H9 (cell line): Measurements from ENCODE around the gene LAIR2. TPM values are rescaled to one million over a fixed set of nuclear protein-coding genes. Genes with fewer than 3 reads are reported as not detected.
"Not testable (repeated sequence)": the region's sequence is repeated elsewhere in the genome, so short reads cannot be mapped to it uniquely, and the experiment has no call there.

Experiments
- DNase-seq: peaks from one replicate; pipeline ENCODE4 v3.0.0-alpha.2; 2017
- H2AFZ ChIP-seq: one replicate; pipeline ENCODE4 v1.6.1; 2013; ENCODE audit warnings: mild to moderate bottlenecking, low read length, control low read depth, moderate library complexity
- H2AK5ac ChIP-seq: 2 replicates; pipeline ENCODE4 v1.6.1; 2013; ENCODE audit warnings: low read length, control low read depth, mixed read lengths; ENCODE audit not compliant: insufficient read length
- H2BK120ac ChIP-seq: one replicate; pipeline ENCODE4 v1.6.1; 2013; ENCODE audit warnings: low read depth, mild to moderate bottlenecking, low read length, control low read depth, inconsistent platforms; ENCODE audit not compliant: poor library complexity, severe bottlenecking
- H2BK12ac ChIP-seq: 2 replicates; pipeline ENCODE4 v1.6.1; 2013; ENCODE audit warnings: low read length, control low read depth, mixed read lengths, low read depth; ENCODE audit not compliant: insufficient read length
- H2BK15ac ChIP-seq: 2 replicates; pipeline ENCODE4 v1.6.1; 2013; ENCODE audit warnings: low read depth, low read length, control low read depth
- H2BK20ac ChIP-seq: one replicate; pipeline ENCODE4 v1.6.1; 2013; ENCODE audit warnings: low read depth, mild to moderate bottlenecking, low read length, control low read depth, inconsistent platforms; ENCODE audit not compliant: poor library complexity, severe bottlenecking
- H2BK5ac ChIP-seq: 2 replicates; pipeline ENCODE4 v1.6.1; 2013; ENCODE audit warnings: low read length, control low read depth, mixed read lengths; ENCODE audit not compliant: insufficient read length
- H3K14ac ChIP-seq: 2 replicates; pipeline ENCODE4 v1.6.1; 2013; ENCODE audit warnings: low read length, control low read depth; ENCODE audit not compliant: insufficient read depth
- H3K18ac ChIP-seq: 2 replicates; pipeline ENCODE4 v1.6.1; 2013; ENCODE audit warnings: low read depth, mild to moderate bottlenecking, mixed read lengths, low read length, control low read depth; ENCODE audit not compliant: insufficient read length
- H3K23ac ChIP-seq: 2 replicates; pipeline ENCODE4 v1.6.1; 2013; ENCODE audit warnings: low read length, control low read depth, mixed read lengths, low read depth; ENCODE audit not compliant: insufficient read length
- H3K23me2 ChIP-seq: 2 replicates; pipeline ENCODE4 v1.6.1; 2013; ENCODE audit warnings: low read depth, mild to moderate bottlenecking, mixed read lengths, low read length, control low read depth; ENCODE audit not compliant: insufficient read length, poor library complexity, severe bottlenecking
- H3K27ac ChIP-seq: 2 replicates; pipeline ENCODE4 v1.5.1; 2013; ENCODE audit warnings: low read length, control low read depth, mixed read lengths, low read depth; ENCODE audit not compliant: insufficient read length
- H3K27me3 ChIP-seq: 2 replicates; pipeline ENCODE4 v1.6.1; 2013; ENCODE audit warnings: low read length, control low read depth, inconsistent platforms; ENCODE audit not compliant: insufficient read depth
- H3K4ac ChIP-seq: 2 replicates; pipeline ENCODE4 v1.6.1; 2013; ENCODE audit warnings: low read depth, mild to moderate bottlenecking, control low read depth, inconsistent platforms, low read length, moderate library complexity
- H3K4me1 ChIP-seq: 2 replicates; pipeline ENCODE4 v1.6.1; 2013; ENCODE audit warnings: low read length, control low read depth, inconsistent platforms; ENCODE audit not compliant: insufficient read depth
- H3K4me2 ChIP-seq: 2 replicates; pipeline ENCODE4 v1.6.1; 2013; ENCODE audit warnings: low read length, control low read depth, mixed read lengths; ENCODE audit not compliant: insufficient read length, insufficient read depth
- H3K56ac ChIP-seq: 2 replicates; pipeline ENCODE4 v1.6.1; 2013; ENCODE audit warnings: low read depth, mild to moderate bottlenecking, mixed read lengths, low read length, control low read depth; ENCODE audit not compliant: insufficient read length
- H3K79me1 ChIP-seq: 2 replicates; pipeline ENCODE4 v1.6.1; 2013; ENCODE audit warnings: low read depth, mild to moderate bottlenecking, moderate library complexity, low read length, control low read depth, inconsistent platforms; ENCODE audit not compliant: insufficient read depth, poor library complexity, severe bottlenecking
- H3K79me2 ChIP-seq: 2 replicates; pipeline ENCODE4 v1.6.1; 2013; ENCODE audit warnings: low read length, control low read depth, inconsistent platforms; ENCODE audit not compliant: insufficient read depth
- H3K9ac ChIP-seq: 2 replicates; pipeline ENCODE4 v1.6.1; 2013; ENCODE audit warnings: low read length, control low read depth, mixed read lengths; ENCODE audit not compliant: insufficient read length; ENCODE audit errors: extremely low read depth
- H3K9me3 ChIP-seq: one replicate; pipeline ENCODE4 v1.6.1; 2013; ENCODE audit warnings: low read depth, low read length, inconsistent platforms; ENCODE audit not compliant: control insufficient read depth
- H3T11ph ChIP-seq: one replicate; pipeline ENCODE4 v1.6.1; 2013; ENCODE audit warnings: mild to moderate bottlenecking, low read length, control low read depth, inconsistent platforms
- H4K20me1 ChIP-seq: one replicate; pipeline ENCODE4 v1.6.1; 2013; ENCODE audit not compliant: control insufficient read depth, insufficient read length, insufficient read depth
- H4K5ac ChIP-seq: 2 replicates; pipeline ENCODE4 v1.6.1; 2013; ENCODE audit warnings: low read depth, mild to moderate bottlenecking, mixed read lengths, low read length, control low read depth; ENCODE audit not compliant: insufficient read length
- H4K8ac ChIP-seq: replicated peaks from 2 replicates; pipeline ENCODE4 v1.6.1; 2013; ENCODE audit warnings: low read length, control low read depth, mixed read lengths, low read depth; ENCODE audit not compliant: insufficient read length
- H4K91ac ChIP-seq: 2 replicates; pipeline ENCODE4 v1.6.1; 2013; ENCODE audit warnings: low read depth, mild to moderate bottlenecking, moderate library complexity, mixed read lengths, low read length, control low read depth; ENCODE audit not compliant: insufficient read length
- H3K27ac Mint-ChIP-seq, 3 experiments: 2 replicates in 2 of 3; 3 replicates in 1 of 3; pipeline ENCODE4 v1.8.0; 2020 to 2021; ENCODE audit warnings: mixed read lengths in 3 of 3, mild to moderate bottlenecking in 1 of 3, moderate library complexity in 1 of 3
- H3K27me3 Mint-ChIP-seq: 2 replicates; pipeline ENCODE4 v1.8.0; 2021; ENCODE audit warnings: low read depth, mild to moderate bottlenecking, moderate library complexity, mixed read lengths
- H3K36me3 Mint-ChIP-seq, 3 experiments: 2 replicates in 2 of 3; 3 replicates in 1 of 3; pipeline ENCODE4 v1.8.0; 2020 to 2021; ENCODE audit warnings: low read depth in 3 of 3, mixed read lengths in 3 of 3; ENCODE audit not compliant: insufficient read depth in 1 of 3
- H3K4me1 Mint-ChIP-seq, 2 experiments: 2 replicates each; pipeline ENCODE4 v1.8.0; 2020; ENCODE audit warnings: mixed read lengths in 2 of 2
- H3K4me3 Mint-ChIP-seq, 2 experiments: 2 replicates in 1 of 2; 3 replicates in 1 of 2; pipeline ENCODE4 v1.8.0; 2020 to 2021; ENCODE audit warnings: mild to moderate bottlenecking in 2 of 2, mixed read lengths in 2 of 2, moderate library complexity in 1 of 2
- H3K9me3 Mint-ChIP-seq, 2 experiments: 2 replicates in 1 of 2; 3 replicates in 1 of 2; pipeline ENCODE4 v1.8.0; 2020; ENCODE audit warnings: mild to moderate bottlenecking in 2 of 2, mixed read lengths in 2 of 2, moderate library complexity in 1 of 2
- CTCF ChIP-seq: fragments of 200-600 bp; sonication (generic); conservative IDR thresholded peaks from 3 replicates; pipeline ENCODE4 v1.8.0; 2021; ENCODE audit warnings: antibody characterized with exemption, mild to moderate bottlenecking
- WGBS: extraction: QIAGEN DNeasy Blood & Tissue Kit; methylation state at CpG from one replicate; pipeline ENCODE4 v1.1.7; 2013; ENCODE audit warnings: missing lambda C conversion rate, low lambda C conversion rate, mixed read lengths; ENCODE audit not compliant: insufficient read length; ENCODE audit errors: extremely low coverage; 5-methylcytosine and 5-hydroxymethylcytosine counted together
- total RNA-seq: library from RNA; stranded (reverse); gene quantifications from 2 replicates; pipeline ENCODE4 v1.2.1, GENCODE V29; 2021

Gene LAIR2
- total RNA-seq, 1 experiment from 2014 or later: not detected

DNA sequence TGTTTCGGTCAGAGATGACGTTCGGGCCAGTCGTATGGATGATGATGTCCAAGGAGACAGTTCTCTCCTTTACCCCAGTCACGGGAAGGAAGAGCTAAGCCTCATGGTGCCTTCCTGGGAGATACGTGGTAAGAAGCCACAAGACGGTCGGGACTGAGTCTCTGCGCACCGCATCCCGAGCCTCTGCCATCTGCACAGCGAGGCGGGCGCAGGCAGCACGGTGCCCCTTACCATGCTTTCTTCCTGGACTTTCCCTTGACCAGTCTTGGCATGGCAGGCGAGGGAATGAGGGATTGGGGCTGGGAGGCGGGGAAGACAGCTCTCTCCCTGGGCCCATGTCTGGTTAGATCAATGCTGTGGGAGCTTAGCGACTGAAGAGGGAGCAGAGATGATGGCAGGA lies 10.1 kb upstream of the LAIR2 start:
- Histone ChIP-seq H3K4me1 (no peaks in the 10 kb centered on the region), H3K14ac (no peak overlapping the region), H3K9me3 (peaks cover 42% of the 10 kb centered on the region), H3K79me1 (no peaks in the 10 kb centered on the region), H3K4me2 (no peak overlapping the region), H3T11ph (no peak overlapping the region), H3K9ac (no peak overlapping the region), H2AFZ (no peak overlapping the region), H2BK120ac (no peak overlapping the region), H2BK5ac (no peak overlapping the region), H2AK5ac (no peak overlapping the region), H3K27ac (no peak overlapping the region), H4K91ac (no peak overlapping the region), H2BK15ac (no peak overlapping the region), H2BK20ac (no peak overlapping the region), H3K56ac (no peak overlapping the region), H4K8ac (no peak overlapping the region), H3K79me2 (no peaks in the 10 kb centered on the region), H2BK12ac (no peak overlapping the region), H3K18ac (no peak overlapping the region), H4K5ac (no peak overlapping the region), H4K20me1 (no peaks in the 10 kb centered on the region), H3K4ac (no peak overlapping the region), H3K23ac (no peak overlapping the region), H3K27me3 (no peaks in the 10 kb centered on the region), H3K23me2 (no peaks in the 10 kb centered on the region)
- WGBS: no CpG with 5 or more reads among the region's 18 CpGs
- Mint-ChIP-seq H3K27ac (no peak overlapping the region), H3K36me3 (peaks cover 8 to 9% (median 8%) of the 10 kb centered on the region in 3 experiments; a peak in 6 of 7 replicates), H3K4me3 (no peak overlapping the region), H3K4me1 (no peaks in the 10 kb centered on the region), H3K9me3 (peaks cover 75 to 96% of the 10 kb centered on the region in 2 experiments), H3K27me3 (peaks cover 4% of the 10 kb centered on the region; the same call in 1 of the 2 replicates)
- DNase-seq: no peak
- no peak for TF ChIP-seq CTCF

- H4K91ac ChIP-seq, H3K23me2 ChIP-seq, H4K8ac ChIP-seq, H3T11ph ChIP-seq, H3K4me1 Mint-ChIP-seq, H3K27me3 Mint-ChIP-seq, H3K27ac ChIP-seq, H3K4me1 ChIP-seq, H3K56ac ChIP-seq, DNase-seq, H3K4me2 ChIP-seq, H3K4ac ChIP-seq, H2BK5ac ChIP-seq, H3K23ac ChIP-seq, H2BK12ac ChIP-seq, H3K18ac ChIP-seq, H3K27ac Mint-ChIP-seq, H3K79me1 ChIP-seq, H3K14ac ChIP-seq, H4K20me1 ChIP-seq, H3K79me2 ChIP-seq, H3K4me3 Mint-ChIP-seq, H2BK20ac ChIP-seq, H3K27me3 ChIP-seq, H3K9ac ChIP-seq, H2AK5ac ChIP-seq, H2BK120ac ChIP-seq, H2BK15ac ChIP-seq, H3K36me3 Mint-ChIP-seq, H2AFZ ChIP-seq, H4K5ac ChIP-seq: not testable (repeated sequence)
- WGBS: no CpG with 5 or more reads among the region's 5 CpGs
- H3K9me3 Mint-ChIP-seq: peaks cover 78 to 96% of the 10 kb centered on the region in 2 experiments
- H3K9me3 ChIP-seq: peaks cover 42% of the 10 kb centered on the region
Measured at GRCh38 chr19:54493056-54493455, 9.6 kb upstream of the LAIR2 start.
